Measurements from ENCODE around the gene ZFYVE21. TPM values are rescaled to one million over a fixed set of nuclear protein-coding genes. Genes with fewer than 3 reads are reported as not detected.

ZFYVE21 gene
- total RNA-seq, 1 experiment from 2014 or later = 59.7 TPM

- ATAC-seq (no peak), DNase-seq (ENCODE audit: low spot score) (no peak)
- Mint-ChIP-seq H3K4me3 (no peak overlapping the region), H3K27ac (peak overlapping the region; percentile 41; the same call in 1 of the 2 replicates), H3K27me3 (ENCODE audit: low read depth) (no peaks in the 10 kb centered on the region), H3K9me3 (no peaks in the 10 kb centered on the region), H3K4me1 (peaks cover 4% of the 10 kb centered on the region), H3K36me3 (peaks cover 14% of the 10 kb centered on the region)
- no peak for TF ChIP-seq CBFB (CRISPR knock-in tag; IDR thresholded peaks at IDR 0.05; ENCODE audit: low read depth)
- no peak for TF ChIP-seq FOXK1 (CRISPR knock-in tag; IDR thresholded peaks at IDR 0.05)
- ChIA-PET POLR2A (no interaction called here), CTCF (interaction anchor here (0.7 to 1.9 kb wide), 6 partner anchors 36 to 166 kb away, joined by 3 to 6 read pairs (median 3); no protein-coding TSS in a partner anchor)
Observed at GRCh38 chr14:103735022-103735421, 19.4 kb downstream of the ZFYVE21 start.

GRCh38 chr14:103735439-103735814 is 19.8 kb downstream of the ZFYVE21 start:
- H3K36me3 Mint-ChIP-seq = peaks cover 14% of the 10 kb centered on the region
- H3K4me3 Mint-ChIP-seq = no peak overlapping the region
- H3K27me3 Mint-ChIP-seq (ENCODE audit: low read depth) = no peaks in the 10 kb centered on the region
- no peak for ATAC-seq
- DNase-seq (ENCODE audit: low spot score) = no peak
- CTCF ChIA-PET = interaction anchor here (0.7 to 1.9 kb wide), 8 partner anchors 20 to 165 kb away, joined by 3 to 6 read pairs (median 3); partner anchors contain the start of genes XRCC3 and ZFYVE21
- POLR2A ChIA-PET = no interaction called here
- no peak overlapping the region for H3K27ac Mint-ChIP-seq
- H3K4me1 Mint-ChIP-seq = peaks cover 4% of the 10 kb centered on the region
- H3K9me3 Mint-ChIP-seq = no peaks in the 10 kb centered on the region
- TF ChIP-seq OVOL2 (CRISPR knock-in tag; IDR thresholded peaks at IDR 0.05; ENCODE audit: borderline replicate concordance) (no peak), NFE2L1 (CRISPR knock-in tag; IDR thresholded peaks at IDR 0.05) (no peak), ZNF317 (CRISPR knock-in tag; IDR thresholded peaks at IDR 0.05; ENCODE audit: borderline replicate concordance, low read depth) (no peak), SP1 (CRISPR knock-in tag; conservative IDR thresholded peaks at IDR 0.05) (no peak), ZNF138 (CRISPR knock-in tag; conservative IDR thresholded peaks at IDR 0.05) (no peak), CDX4 (CRISPR knock-in tag; IDR thresholded peaks at IDR 0.05; ENCODE audit: borderline replicate concordance) (no peak), ESRRA (CRISPR knock-in tag; IDR thresholded peaks at IDR 0.05; ENCODE audit: borderline replicate concordance) (no peak), ZNF263 (CRISPR knock-in tag; IDR thresholded peaks at IDR 0.05; ENCODE audit: low read depth) (no peak), JUN (CRISPR knock-in tag; IDR thresholded peaks at IDR 0.05) (no peak)

- peaks cover 17% of the 10 kb centered on the region for H3K36me3 Mint-ChIP-seq
- no peak overlapping the region for H3K4me3 Mint-ChIP-seq
- H3K9me3 Mint-ChIP-seq = no peaks in the 10 kb centered on the region
- no peak for DNase-seq (ENCODE audit: low spot score)
- POLR2A ChIA-PET = no interaction called here
- H3K4me1 Mint-ChIP-seq = peaks cover 4% of the 10 kb centered on the region
- CTCF ChIA-PET = interaction anchor here (0.7 to 1.9 kb wide), 8 partner anchors 20 to 165 kb away, joined by 3 to 6 read pairs (median 3); partner anchors contain the start of genes XRCC3 and ZFYVE21
- H3K27me3 Mint-ChIP-seq (ENCODE audit: low read depth) = no peaks in the 10 kb centered on the region
- ATAC-seq = no peak
- TF ChIP-seq FOXP1 (CRISPR knock-in tag; IDR thresholded peaks at IDR 0.05; ENCODE audit: borderline replicate concordance) (no peak), HMGXB4 (CRISPR knock-in tag; IDR thresholded peaks at IDR 0.05) (no peak), AR (CRISPR knock-in tag; IDR thresholded peaks at IDR 0.05) (no peak)
- H3K27ac Mint-ChIP-seq = peak overlapping the region; percentile 60
Observed at GRCh38 chr14:103735815-103736545, 20.4 kb downstream of the ZFYVE21 start.
